ENCODE measurements around the gene DMTF1. TPM values are rescaled to one million over a fixed set of nuclear protein-coding genes. Genes with fewer than 3 reads are reported as not detected.

The DMTF1 gene
- polyA plus RNA-seq, 2 of the 4 experiments (the other 2 are of a cell fraction), result 37.3 to 124 TPM

GRCh38 chr7:87144173-87144657, 8.0 kb upstream of the DMTF1 start:
- CTCF ChIA-PET, result no interaction called here
- Histone ChIP-seq H3K9me3 (no peaks in the 10 kb centered on the region), H3K27ac (no peak overlapping the region), H3K4me1 (no peaks in the 10 kb centered on the region), H3K4me3 (no peak overlapping the region), H3K4me2 (no peak overlapping the region)
- TF ChIP-seq HOXB13 (CRISPR knock-in tag; IDR thresholded peaks at IDR 0.05; ENCODE audit: low read depth), result no peak
- TF ChIP-seq, protein P1, sequence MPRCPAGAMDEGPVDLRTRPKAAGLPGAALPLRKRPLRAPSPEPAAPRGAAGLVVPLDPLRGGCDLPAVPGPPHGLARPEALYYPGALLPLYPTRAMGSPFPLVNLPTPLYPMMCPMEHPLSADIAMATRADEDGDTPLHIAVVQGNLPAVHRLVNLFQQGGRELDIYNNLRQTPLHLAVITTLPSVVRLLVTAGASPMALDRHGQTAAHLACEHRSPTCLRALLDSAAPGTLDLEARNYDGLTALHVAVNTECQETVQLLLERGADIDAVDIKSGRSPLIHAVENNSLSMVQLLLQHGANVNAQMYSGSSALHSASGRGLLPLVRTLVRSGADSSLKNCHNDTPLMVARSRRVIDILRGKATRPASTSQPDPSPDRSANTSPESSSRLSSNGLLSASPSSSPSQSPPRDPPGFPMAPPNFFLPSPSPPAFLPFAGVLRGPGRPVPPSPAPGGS (IDR thresholded peaks at IDR 0.05), result no peak
- no peak for TF ChIP-seq MAZ (IDR thresholded peaks at IDR 0.05; ENCODE audit: borderline replicate concordance, low read depth, low read length)
- 21% methylated on average over 2 of the region's 2 CpGs for WGBS (ENCODE audit: missing lambda C conversion rate)
- ATAC-seq (no peak), FAIRE-seq (no peak), DNase-seq (ENCODE audit: low read depth in 1 of 2, low spot score in 1 of 2) (no peak)
- POLR2A ChIA-PET, result no interaction called here

DNA sequence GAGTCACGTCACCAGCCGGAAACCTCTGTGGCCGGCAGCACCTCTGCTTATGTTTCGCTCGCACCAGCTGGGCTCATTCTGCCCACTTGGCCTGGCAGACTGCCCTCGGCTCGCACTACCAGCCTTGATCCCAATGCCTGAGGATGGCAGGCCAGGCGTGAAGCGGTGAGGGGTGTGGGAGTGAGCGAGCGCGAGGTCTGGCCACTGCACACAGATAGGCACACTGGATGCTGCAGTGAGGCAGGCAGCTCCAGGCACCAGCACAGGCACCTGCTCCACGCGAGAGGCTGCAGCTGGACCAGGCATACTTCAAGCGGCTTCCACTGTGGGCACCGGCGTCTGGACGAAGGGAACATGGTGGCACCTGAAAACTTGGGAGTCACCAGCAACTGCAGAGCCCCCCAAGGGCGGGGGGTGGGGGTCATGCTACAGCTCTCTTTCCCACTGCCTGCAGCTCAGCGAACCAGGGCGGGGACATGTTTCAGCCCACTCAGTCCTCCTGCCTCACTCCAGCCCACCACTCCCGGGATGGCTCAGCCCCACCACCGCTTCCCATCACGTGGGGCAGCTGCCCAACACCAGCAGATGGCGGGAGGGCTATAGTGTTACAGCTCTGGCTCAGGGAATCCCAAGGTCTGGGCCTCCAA, 5.4 kb upstream of the DMTF1 start:
- CTCF ChIA-PET, result interaction anchor here (0.6 to 3.0 kb wide), 6 partner anchors 68 to 268 kb away, joined by 3 to 28 read pairs (median 3); no protein-coding TSS in a partner anchor
- FAIRE-seq (no peak), ATAC-seq (no peak), DNase-seq (ENCODE audit: low read depth in 1 of 2, low spot score in 1 of 2) (no peak)
- no peak for TF ChIP-seq HMGXB4 (CRISPR knock-in tag; IDR thresholded peaks at IDR 0.05; ENCODE audit: borderline replicate concordance)
- no peak for TF ChIP-seq NR3C1 (IDR thresholded peaks at IDR 0.05)
- no peak for TF ChIP-seq CBX8 (IDR thresholded peaks at IDR 0.05)
- TF ChIP-seq ZNF302 (CRISPR knock-in tag; IDR thresholded peaks at IDR 0.05), result no peak
- TF ChIP-seq RCOR1 (IDR thresholded peaks at IDR 0.05; ENCODE audit: low read depth, low read length), result no peak
- TF ChIP-seq SMC3 (IDR thresholded peaks at IDR 0.05), result no peak
- no peak for TF ChIP-seq NPAS2 (CRISPR knock-in tag; IDR thresholded peaks at IDR 0.05; ENCODE audit: borderline replicate concordance)
- 73% methylated on average over 22 of the region's 25 CpGs for WGBS (ENCODE audit: missing lambda C conversion rate)
- Histone ChIP-seq H3K9me3 (no peaks in the 10 kb centered on the region), H3K27ac (no peak overlapping the region), H3K4me1 (peaks cover 7% of the 10 kb centered on the region; the same call in 2 of the 3 replicates), H3K4me3 (no peak overlapping the region), H3K4me2 (no peak overlapping the region)
- POLR2A ChIA-PET, result no interaction called here

GRCh38 chr7:87147500-87147899, 4.8 kb upstream of the DMTF1 start:
- WGBS (ENCODE audit: missing lambda C conversion rate), result 55% methylated on average over 7 of the region's 7 CpGs
- ChIA-PET POLR2A (no interaction called here), CTCF (interaction anchor here (0.6 to 3.0 kb wide), 17 partner anchors 11 to 267 kb away, joined by 3 to 28 read pairs (median 5); no protein-coding TSS in a partner anchor)
- Histone ChIP-seq H3K9me3 (no peaks in the 10 kb centered on the region), H3K4me1 (peaks cover 7% of the 10 kb centered on the region; the same call in 2 of the 3 replicates), H3K4me3 (no peak overlapping the region), H3K27ac (no peak overlapping the region), H3K4me2 (no peak overlapping the region)
- FAIRE-seq, result no peak
- TF ChIP-seq HOXB13 (CRISPR knock-in tag; IDR thresholded peaks at IDR 0.05; ENCODE audit: low read depth) (no peak), NPAS2 (CRISPR knock-in tag; IDR thresholded peaks at IDR 0.05; ENCODE audit: borderline replicate concordance) (no peak)
- DNase-seq (ENCODE audit: low read depth in 1 of 2, low spot score in 1 of 2), result no peak
- no peak for ATAC-seq

DNA sequence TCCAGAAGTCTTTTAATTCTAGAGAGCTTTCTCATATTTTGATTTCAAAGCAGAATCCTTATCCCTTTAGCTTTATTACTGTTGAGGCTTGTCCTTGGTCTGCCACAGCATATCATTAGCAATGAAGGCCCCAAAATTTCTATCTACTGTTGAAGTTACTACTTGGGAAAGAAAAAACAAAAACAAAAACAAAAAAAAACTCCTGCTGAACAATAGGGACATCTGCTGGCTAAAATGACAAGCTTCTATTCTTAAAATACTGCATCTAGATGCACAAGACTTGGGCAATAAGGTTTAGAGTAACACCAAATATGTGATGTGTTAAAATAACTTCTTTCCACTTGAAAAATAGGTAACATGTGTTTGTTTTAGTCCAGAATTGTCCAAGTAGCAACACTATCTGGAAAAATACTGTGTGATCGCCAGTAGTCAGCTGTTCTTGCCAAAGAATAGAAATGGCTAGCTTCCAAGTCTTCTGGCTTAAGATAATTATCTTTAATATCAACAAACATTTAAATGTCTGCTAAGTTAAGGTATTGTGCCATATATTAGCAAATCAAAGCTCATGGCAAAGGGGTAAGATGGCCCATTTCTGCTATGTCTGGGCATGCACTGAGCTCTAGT, 3.8 kb upstream of the DMTF1 start:
- ChIA-PET CTCF (interaction anchor here (0.5 to 3.0 kb wide), 24 partner anchors 9 to 435 kb away, joined by 3 to 28 read pairs (median 4); partner anchors contain the start of gene ELAPOR2), POLR2A (no interaction called here)
- Histone ChIP-seq H3K4me3 (no peak overlapping the region), H3K4me2 (no peak overlapping the region), H3K27ac (no peak overlapping the region), H3K9me3 (no peaks in the 10 kb centered on the region), H3K4me1 (peaks cover 7% of the 10 kb centered on the region; the same call in 2 of the 3 replicates)
- TF ChIP-seq RARB (CRISPR knock-in tag; IDR thresholded peaks at IDR 0.05) (no peak), NR3C1 (IDR thresholded peaks at IDR 0.05) (no peak), CEBPB (IDR thresholded peaks at IDR 0.05) (peak in 1 of 2 experiments; percentile 36; a peak in 1 of 4 replicates), POLR2AphosphoS2 (conservative IDR thresholded peaks at IDR 0.05; ENCODE audit: low read length) (no peak), ZNF302 (CRISPR knock-in tag; IDR thresholded peaks at IDR 0.05) (no peak), SREBF2 (IDR thresholded peaks at IDR 0.05) (no peak), BHLHE40 (IDR thresholded peaks at IDR 0.05; ENCODE audit: low read depth, low read length) (no peak), FOSB (CRISPR knock-in tag; IDR thresholded peaks at IDR 0.05) (no peak), RAD21 (conservative IDR thresholded peaks at IDR 0.05 in 1 of 2, IDR thresholded peaks at IDR 0.05 in 1 of 2) (peak; percentile 66 to 67), SMC3 (IDR thresholded peaks at IDR 0.05) (peak; percentile 48)
- TF ChIP-seq, protein P2, sequence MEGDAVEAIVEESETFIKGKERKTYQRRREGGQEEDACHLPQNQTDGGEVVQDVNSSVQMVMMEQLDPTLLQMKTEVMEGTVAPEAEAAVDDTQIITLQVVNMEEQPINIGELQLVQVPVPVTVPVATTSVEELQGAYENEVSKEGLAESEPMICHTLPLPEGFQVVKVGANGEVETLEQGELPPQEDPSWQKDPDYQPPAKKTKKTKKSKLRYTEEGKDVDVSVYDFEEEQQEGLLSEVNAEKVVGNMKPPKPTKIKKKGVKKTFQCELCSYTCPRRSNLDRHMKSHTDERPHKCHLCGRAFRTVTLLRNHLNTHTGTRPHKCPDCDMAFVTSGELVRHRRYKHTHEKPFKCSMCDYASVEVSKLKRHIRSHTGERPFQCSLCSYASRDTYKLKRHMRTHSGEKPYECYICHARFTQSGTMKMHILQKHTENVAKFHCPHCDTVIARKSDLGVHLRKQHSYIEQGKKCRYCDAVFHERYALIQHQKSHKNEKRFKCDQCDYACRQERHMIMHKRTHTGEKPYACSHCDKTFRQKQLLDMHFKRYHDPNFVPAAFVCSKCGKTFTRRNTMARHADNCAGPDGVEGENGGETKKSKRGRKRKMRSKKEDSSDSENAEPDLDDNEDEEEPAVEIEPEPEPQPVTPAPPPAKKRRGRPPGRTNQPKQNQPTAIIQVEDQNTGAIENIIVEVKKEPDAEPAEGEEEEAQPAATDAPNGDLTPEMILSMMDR (IDR thresholded peaks at IDR 0.05), result peak; percentile 65
- ATAC-seq (no peak), FAIRE-seq (no peak), DNase-seq (ENCODE audit: low read depth in 1 of 2, low spot score in 1 of 2) (peak; percentile 7 to 41)
- 53% methylated on average over 1 of the region's 1 CpG for WGBS (ENCODE audit: missing lambda C conversion rate)

All from A549 (cell line).